EL (cell line): ENCODE results near the gene TPBGL.

Experiments
- DNase-seq: peaks from one replicate; pipeline ENCODE4 v3.0.0-alpha.2; 2016

TPBGL gene

GRCh38 chr11:75246671-75247350 is 6.2 kb downstream of the TPBGL start:
- DNase-seq = no peak

- no peak for DNase-seq
Observed at GRCh38 chr11:75248924-75249256, 8.3 kb downstream of the TPBGL start.

- no peak for DNase-seq
Observed at GRCh38 chr11:75249704-75250103, 9.1 kb downstream of the TPBGL start.

GRCh38 chr11:75254326-75254725 is 13.8 kb downstream of the TPBGL start:
- DNase-seq = no peak

GRCh38 chr11:75260396-75261170 is 20.0 kb downstream of the TPBGL start:
- no peak for DNase-seq

GRCh38 chr11:75261902-75262361 is 21.4 kb downstream of the TPBGL start:
- no peak for DNase-seq

GRCh38 chr11:75262436-75262835 is 21.9 kb downstream of the TPBGL start:
- DNase-seq = no peak

- no peak for DNase-seq
Observed at GRCh38 chr11:75262961-75263852, 22.6 kb downstream of the TPBGL start.

GRCh38 chr11:75263944-75264349 is 23.4 kb downstream of the TPBGL start:
- no peak for DNase-seq

- no peak for DNase-seq
Observed at GRCh38 chr11:75264356-75264755, 23.8 kb downstream of the TPBGL start.

GRCh38 chr11:75264971-75265370 is 24.4 kb downstream of the TPBGL start:
- no peak for DNase-seq

- peak; percentile 25 for DNase-seq
Observed at GRCh38 chr11:75265851-75266531, 25.4 kb downstream of the TPBGL start.

- no peak for DNase-seq
Observed at GRCh38 chr11:75267171-75267970, 26.8 kb downstream of the TPBGL start.

- DNase-seq = no peak
Observed at GRCh38 chr11:75268626-75269366, 28.2 kb downstream of the TPBGL start.

- no peak for DNase-seq
Observed at GRCh38 chr11:75269367-75269660, 28.7 kb downstream of the TPBGL start.

- DNase-seq = no peak
Observed at GRCh38 chr11:75269896-75270295, 29.3 kb downstream of the TPBGL start.

- DNase-seq = peak; percentile 19
Observed at GRCh38 chr11:75270896-75271418, 30.4 kb downstream of the TPBGL start.

- DNase-seq = no peak
Observed at GRCh38 chr11:75271730-75272129, 31.2 kb downstream of the TPBGL start.

GRCh38 chr11:75272391-75272790 is 31.8 kb downstream of the TPBGL start:
- no peak for DNase-seq

GRCh38 chr11:75272821-75273301 is 32.3 kb downstream of the TPBGL start:
- no peak for DNase-seq
